GM18517 (cell line): ENCODE data around the gene CDH4.

Source experiments
- ATAC-seq: cut with Tn5 transposase; IDR thresholded peaks from one replicate; pipeline ENCODE4 v1.9.1; 2021; ENCODE audit warnings: mild to moderate bottlenecking, moderate library complexity; ENCODE audit not compliant: unreplicated experiment

CDH4 gene

GRCh38 chr20:61570646-61571195, 318.7 kb downstream of the CDH4 start:
- no peak for ATAC-seq

GRCh38 chr20:61571221-61571620, 319.2 kb downstream of the CDH4 start:
- no peak for ATAC-seq

GRCh38 chr20:61571916-61572711, 320.1 kb downstream of the CDH4 start:
- no peak for ATAC-seq

- no peak for ATAC-seq
Measured at GRCh38 chr20:61572789-61573188, 320.7 kb downstream of the CDH4 start.

GRCh38 chr20:61573415-61574305, 321.6 kb downstream of the CDH4 start:
- ATAC-seq = no peak

GRCh38 chr20:61575151-61575937, 323.3 kb downstream of the CDH4 start:
- no peak for ATAC-seq

- ATAC-seq = no peak
Measured at GRCh38 chr20:61576372-61576771, 324.3 kb downstream of the CDH4 start.

- ATAC-seq = no peak
Measured at GRCh38 chr20:61577065-61577464, 325.0 kb downstream of the CDH4 start.

- no peak for ATAC-seq
Measured at GRCh38 chr20:61579908-61580307, 327.8 kb downstream of the CDH4 start.

- ATAC-seq = no peak
Measured at GRCh38 chr20:61580958-61581824, 329.1 kb downstream of the CDH4 start.

GRCh38 chr20:61581825-61582188, 329.7 kb downstream of the CDH4 start:
- no peak for ATAC-seq

GRCh38 chr20:61582196-61582923, 330.3 kb downstream of the CDH4 start:
- ATAC-seq = no peak

- ATAC-seq = no peak
Measured at GRCh38 chr20:61583356-61583755, 331.3 kb downstream of the CDH4 start.

GRCh38 chr20:61584851-61585250, 332.8 kb downstream of the CDH4 start:
- ATAC-seq = no peak

- no peak for ATAC-seq
Measured at GRCh38 chr20:61585764-61586163, 333.7 kb downstream of the CDH4 start.

- ATAC-seq = no peak
Measured at GRCh38 chr20:61587036-61587435, 335.0 kb downstream of the CDH4 start.

GRCh38 chr20:61587681-61588289, 335.7 kb downstream of the CDH4 start:
- ATAC-seq = no peak

- ATAC-seq = no peak
Measured at GRCh38 chr20:61588411-61589385, 336.6 kb downstream of the CDH4 start.
